Chondrocyte (in vitro differentiated cells): Measurements from ENCODE around the gene SNX9. TPM values are rescaled to one million over a fixed set of nuclear protein-coding genes. Genes with fewer than 3 reads are reported as not detected.

Source experiments
- DNase-seq: peaks from one replicate; pipeline ENCODE4 v3.0.0; 2021; ENCODE audit warnings: mixed read lengths, low spot score
- H3K27ac Mint-ChIP-seq: one replicate; pipeline ENCODE4 v1.8.0; 2021; ENCODE audit warnings: mild to moderate bottlenecking, moderate library complexity, mixed read lengths; ENCODE audit not compliant: unreplicated experiment
- H3K27me3 Mint-ChIP-seq: 2 replicates; pipeline ENCODE4 v1.8.0; 2021; ENCODE audit warnings: low read depth, mixed read lengths
- H3K36me3 Mint-ChIP-seq: 2 replicates; pipeline ENCODE4 v1.8.0; 2021; ENCODE audit warnings: low read depth, mixed read lengths
- H3K4me1 Mint-ChIP-seq: 2 replicates; pipeline ENCODE4 v1.8.0; 2021; ENCODE audit warnings: low read depth, mild to moderate bottlenecking, mixed read lengths
- H3K4me3 Mint-ChIP-seq: one replicate; pipeline ENCODE4 v1.8.0; 2021; ENCODE audit warnings: mild to moderate bottlenecking, moderate library complexity, mixed read lengths; ENCODE audit not compliant: unreplicated experiment
- H3K9me3 Mint-ChIP-seq: 2 replicates; pipeline ENCODE4 v1.8.0; 2021; ENCODE audit warnings: low read depth, mixed read lengths
- total RNA-seq: library from RNA; stranded (reverse); gene quantifications from 3 replicates; pipeline ENCODE4 v1.2.1, GENCODE V29; 2021
- TF ChIP-seq, protein P1 (sequence below): fragments of 200-600 bp; sonication (generic); IDR thresholded peaks from 2 replicates; pipeline ENCODE4 v1.5.0; 2021; ENCODE audit warnings: antibody characterized with exemption, mild to moderate bottlenecking, moderate library complexity

SNX9 gene
- total RNA-seq, 1 donor from 2014 or later = 43.9 TPM

DNA sequence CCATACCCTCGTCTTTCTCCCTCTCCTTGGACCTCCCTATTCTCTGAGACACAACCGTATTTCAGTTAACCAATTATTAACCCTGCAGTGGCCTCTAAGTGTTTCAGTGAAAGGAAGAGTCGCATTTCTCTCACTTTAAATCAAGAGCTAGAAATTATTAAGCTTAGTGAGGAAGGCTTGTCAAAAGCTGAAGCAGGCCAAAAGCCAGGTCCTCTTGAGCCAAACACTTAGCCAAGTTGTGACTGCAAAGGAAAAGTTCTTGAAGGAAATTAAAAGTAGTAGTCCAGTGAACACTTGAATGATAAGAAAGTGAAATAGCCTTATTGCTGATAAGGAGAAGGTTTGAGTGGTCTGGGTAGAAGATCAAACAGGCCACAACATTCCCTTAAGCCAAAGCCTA, 58.3 kb downstream of the SNX9 start:
- Mint-ChIP-seq H3K36me3 (peaks cover 24% of the 10 kb centered on the region), H3K4me1 (peaks cover 8% of the 10 kb centered on the region), H3K27me3 (no peaks in the 10 kb centered on the region), H3K4me3 (no peak overlapping the region), H3K9me3 (no peaks in the 10 kb centered on the region), H3K27ac (no peak overlapping the region)
- no peak for DNase-seq
- TF ChIP-seq, protein P1, sequence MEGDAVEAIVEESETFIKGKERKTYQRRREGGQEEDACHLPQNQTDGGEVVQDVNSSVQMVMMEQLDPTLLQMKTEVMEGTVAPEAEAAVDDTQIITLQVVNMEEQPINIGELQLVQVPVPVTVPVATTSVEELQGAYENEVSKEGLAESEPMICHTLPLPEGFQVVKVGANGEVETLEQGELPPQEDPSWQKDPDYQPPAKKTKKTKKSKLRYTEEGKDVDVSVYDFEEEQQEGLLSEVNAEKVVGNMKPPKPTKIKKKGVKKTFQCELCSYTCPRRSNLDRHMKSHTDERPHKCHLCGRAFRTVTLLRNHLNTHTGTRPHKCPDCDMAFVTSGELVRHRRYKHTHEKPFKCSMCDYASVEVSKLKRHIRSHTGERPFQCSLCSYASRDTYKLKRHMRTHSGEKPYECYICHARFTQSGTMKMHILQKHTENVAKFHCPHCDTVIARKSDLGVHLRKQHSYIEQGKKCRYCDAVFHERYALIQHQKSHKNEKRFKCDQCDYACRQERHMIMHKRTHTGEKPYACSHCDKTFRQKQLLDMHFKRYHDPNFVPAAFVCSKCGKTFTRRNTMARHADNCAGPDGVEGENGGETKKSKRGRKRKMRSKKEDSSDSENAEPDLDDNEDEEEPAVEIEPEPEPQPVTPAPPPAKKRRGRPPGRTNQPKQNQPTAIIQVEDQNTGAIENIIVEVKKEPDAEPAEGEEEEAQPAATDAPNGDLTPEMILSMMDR = no peak

GRCh38 chr6:157884756-157885155, 61.7 kb downstream of the SNX9 start:
- Mint-ChIP-seq H3K9me3 (no peaks in the 10 kb centered on the region), H3K36me3 (peaks cover 27% of the 10 kb centered on the region), H3K27ac (no peak overlapping the region), H3K27me3 (no peaks in the 10 kb centered on the region), H3K4me1 (no peaks in the 10 kb centered on the region), H3K4me3 (no peak overlapping the region)
- TF ChIP-seq, protein P1 = no peak
- no peak for DNase-seq

- Mint-ChIP-seq H3K4me1 (no peaks in the 10 kb centered on the region), H3K27ac (no peak overlapping the region), H3K36me3 (peaks cover 28% of the 10 kb centered on the region), H3K27me3 (no peaks in the 10 kb centered on the region), H3K9me3 (no peaks in the 10 kb centered on the region), H3K4me3 (no peak overlapping the region)
- TF ChIP-seq, protein P1 = no peak
- no peak for DNase-seq
Observed at GRCh38 chr6:157885211-157885788, 62.3 kb downstream of the SNX9 start.

DNA sequence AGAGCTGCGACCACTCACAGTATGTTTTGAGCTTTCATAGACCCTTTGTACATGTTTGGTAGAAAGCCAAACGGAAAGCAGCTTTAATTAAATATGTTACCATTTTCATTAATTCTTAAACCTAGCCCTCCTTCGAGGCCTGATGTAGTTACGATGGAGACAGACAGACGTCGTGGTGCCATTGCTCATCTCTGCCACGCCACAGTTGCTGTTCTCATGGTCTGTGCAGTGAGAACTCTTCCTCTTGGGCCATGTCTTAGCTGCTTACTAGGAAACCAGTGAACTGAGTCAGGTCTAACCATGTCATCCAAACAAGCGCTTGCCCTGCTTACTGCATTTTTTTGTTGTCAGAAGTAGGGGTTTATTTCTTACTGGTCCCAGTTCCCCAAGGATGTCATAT, 62.8 kb downstream of the SNX9 start:
- DNase-seq = no peak
- H3K27me3 Mint-ChIP-seq = no peaks in the 10 kb centered on the region
- TF ChIP-seq, protein P1 = no peak
- peaks cover 26% of the 10 kb centered on the region for H3K36me3 Mint-ChIP-seq
- H3K9me3 Mint-ChIP-seq = no peaks in the 10 kb centered on the region
- no peaks in the 10 kb centered on the region for H3K4me1 Mint-ChIP-seq
- H3K4me3 Mint-ChIP-seq = no peak overlapping the region
- no peak overlapping the region for H3K27ac Mint-ChIP-seq

DNA sequence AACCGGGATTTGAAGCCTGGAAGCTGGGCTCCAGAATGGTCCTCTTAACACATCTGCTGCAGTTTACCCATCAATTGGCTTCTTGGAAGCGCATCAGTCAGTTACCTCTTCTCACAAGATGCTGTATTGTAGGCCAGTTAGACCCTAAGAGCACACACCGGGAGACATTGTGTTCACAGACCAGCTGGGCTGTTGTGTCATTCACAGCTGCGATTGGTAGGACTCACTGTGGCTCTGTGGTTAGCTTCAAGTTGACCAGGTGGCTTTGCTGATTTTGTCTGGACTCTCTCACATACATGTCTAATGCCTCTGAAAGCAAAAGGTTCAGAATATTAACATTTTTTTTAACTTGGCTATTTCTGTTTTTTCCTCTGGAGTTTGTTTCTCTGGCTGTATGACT, 64.8 kb downstream of the SNX9 start:
- Mint-ChIP-seq H3K27ac (no peak overlapping the region), H3K4me3 (no peak overlapping the region), H3K36me3 (peaks cover 15% of the 10 kb centered on the region), H3K9me3 (no peaks in the 10 kb centered on the region), H3K4me1 (no peaks in the 10 kb centered on the region), H3K27me3 (no peaks in the 10 kb centered on the region)
- TF ChIP-seq, protein P1 = no peak
- DNase-seq = no peak
